ENCODE measurements around the gene TCEAL7.

The TCEAL7 gene

GRCh38 chrX:103363046-103363445 is 33.0 kb downstream of the TCEAL7 start:
- no peak for FAIRE-seq

GRCh38 chrX:103367502-103367901 is 37.5 kb downstream of the TCEAL7 start:
- DNase-seq (ENCODE audit: low spot score) (no peak), FAIRE-seq (no peak)

More at GRCh38 chrX:103363046-103363445, 33.0 kb downstream of the TCEAL7 start:
- no peak for DNase-seq (ENCODE audit: low spot score)

GRCh38 chrX:103369479-103369878 is 39.4 kb downstream of the TCEAL7 start:
- DNase-seq (ENCODE audit: low spot score) (no peak), FAIRE-seq (no peak)

GRCh38 chrX:103372886-103373285 is 42.8 kb downstream of the TCEAL7 start:
- DNase-seq (ENCODE audit: low spot score) (no peak), FAIRE-seq (no peak)

GRCh38 chrX:103373581-103373980 is 43.5 kb downstream of the TCEAL7 start:
- FAIRE-seq (no peak), DNase-seq (ENCODE audit: low spot score) (no peak)

- no peak for FAIRE-seq
- DNase-seq (ENCODE audit: low spot score), result peak; percentile 18
Measured at GRCh38 chrX:103376118-103376978, 46.3 kb downstream of the TCEAL7 start, which contains the start of gene BEX3. BEX3 (plus strand) TSS chrX:103376538; CDS start chrX:103377522, 984 bp downstream.

GRCh38 chrX:103376979-103377324 is 46.9 kb downstream of the TCEAL7 start:
- no peak for FAIRE-seq
- no peak for DNase-seq (ENCODE audit: low spot score)

- DNase-seq (ENCODE audit: low spot score) (no peak), FAIRE-seq (no peak)
Measured at GRCh38 chrX:103378990-103379389, 49.0 kb downstream of the TCEAL7 start.

All from RCC 7860 (cell line).